Panc1 (cell line): Measurements from ENCODE around the gene TSPAN5. TPM values are rescaled to one million over a fixed set of nuclear protein-coding genes. Genes with fewer than 3 reads are reported as not detected.

ENCODE experiments used
- ATAC-seq: fragments of 200-7000 bp; cut with Tn5 transposase; 2 replicates; pipeline ENCODE4 v1.9.1; 2020; ENCODE audit warnings: mild to moderate bottlenecking, moderate library complexity
- BruUV-seq: library from RNA; stranded (reverse); fragments of 400-500 nt; replicated peaks from 2 replicates; lab custom pipeline; 2021; lab: Mats Ljungman, UMichigan
- CTCF ChIA-PET: fragments of 300-600 bp; sonication (Branson Sonifier 250); formaldehyde crosslinking; loops from one replicate; lab custom pipeline; 2022; ENCODE audit warnings: antibody characterized with exemption; lab: Charles Lee
- POLR2A ChIA-PET: fragments of 300-600 bp; sonication (Branson Sonifier 250); formaldehyde crosslinking; loops from one replicate; lab custom pipeline; 2022; ENCODE audit warnings: antibody characterized with exemption; lab: Charles Lee
- DNase-seq: peaks from one replicate; pipeline ENCODE4 v3.0.0-alpha.2; 2010; ENCODE audit warnings: low read depth, low spot score
- H3K27ac ChIP-seq: 2 replicates; pipeline ENCODE4 v1.5.1; 2011; ENCODE audit warnings: mild to moderate bottlenecking, low read length, inconsistent platforms
- H3K27me3 ChIP-seq: fragments of 200-500 bp; sonication (Bioruptor generic); 2 replicates; pipeline ENCODE4 v1.6.0; 2014; ENCODE audit warnings: low read length, inconsistent platforms; ENCODE audit not compliant: control insufficient read depth, insufficient read depth
- H3K36me3 ChIP-seq: fragments of 200-500 bp; sonication (Bioruptor generic); 2 replicates; pipeline ENCODE4 v1.5.1; 2014; ENCODE audit warnings: inconsistent platforms, mild to moderate bottlenecking, low read length, moderate library complexity; ENCODE audit not compliant: control insufficient read depth, insufficient read depth
- H3K4me1 ChIP-seq: 2 replicates; pipeline ENCODE4 v1.5.1; 2011; ENCODE audit warnings: inconsistent platforms, mild to moderate bottlenecking, low read length, moderate library complexity; ENCODE audit not compliant: control insufficient read depth, insufficient read depth
- H3K4me3 ChIP-seq, 2 experiments: 2 replicates each; pipeline ENCODE4 v1.5.1; 2011 to 2012; ENCODE audit warnings: low read depth in 2 of 2, low read length in 2 of 2, mild to moderate bottlenecking in 2 of 2, inconsistent platforms in 1 of 2, moderate library complexity in 1 of 2
- H3K9me3 ChIP-seq: fragments of 200-500 bp; sonication (Bioruptor generic); 2 replicates; pipeline ENCODE4 v1.5.1; 2014; ENCODE audit warnings: low read depth, mild to moderate bottlenecking, inconsistent platforms, low read length, moderate library complexity; ENCODE audit not compliant: control insufficient read depth, insufficient read depth
- POLR2AphosphoS5 ChIP-seq: IDR thresholded peaks from 2 replicates; pipeline ENCODE4 v1.6.1; 2012; ENCODE audit warnings: mild to moderate bottlenecking, low read depth, low read length, moderate library complexity
- SIN3A ChIP-seq: IDR thresholded peaks from 2 replicates; pipeline ENCODE4 v1.6.1; 2012; ENCODE audit warnings: low read depth, mild to moderate bottlenecking, low read length, moderate library complexity, borderline replicate concordance; ENCODE audit not compliant: insufficient read depth
- TCF7L2 ChIP-seq: IDR thresholded peaks from 2 replicates; pipeline ENCODE4 v1.6.1; 2011; ENCODE audit warnings: mild to moderate bottlenecking, low read depth, low read length, inconsistent platforms
- in situ Hi-C: cut with HindIII; loops from 2 replicates; pipeline ENCODE4 v1.10.0; 2016; ENCODE audit warnings: low sequenced_read_pairs, low pct_unique_long_range_greater_than_20kb
- intact Hi-C: fragments of 100-400 bp; cut with micrococcal nuclease; formaldehyde crosslinking; loops from one replicate; pipeline ENCODE4 v1.10.0; 2022; ENCODE audit not compliant: unreplicated experiment
- total RNA-seq: library from RNA; stranded (reverse); gene quantifications from one replicate; pipeline ENCODE4 v1.2.1, GENCODE V29; 2021; ENCODE audit not compliant: unreplicated experiment
- TF ChIP-seq, protein P1 (sequence below): fragments of 450-650 bp; IDR thresholded peaks from 2 replicates; pipeline ENCODE4 v1.5.1; 2017; ENCODE audit warnings: mild to moderate bottlenecking
- TF ChIP-seq, protein P2 (sequence below), 2 experiments: IDR thresholded peaks; 2 replicates each; pipeline ENCODE4 v1.6.1; 2011 to 2012; ENCODE audit warnings: low read depth in 2 of 2, control low read depth in 1 of 2, low read length in 1 of 2, mild to moderate bottlenecking in 1 of 2, moderate library complexity in 1 of 2; ENCODE audit not compliant: insufficient read depth in 1 of 2

TSPAN5 gene
- total RNA-seq, 1 experiment from 2014 or later: 61.9 TPM

DNA sequence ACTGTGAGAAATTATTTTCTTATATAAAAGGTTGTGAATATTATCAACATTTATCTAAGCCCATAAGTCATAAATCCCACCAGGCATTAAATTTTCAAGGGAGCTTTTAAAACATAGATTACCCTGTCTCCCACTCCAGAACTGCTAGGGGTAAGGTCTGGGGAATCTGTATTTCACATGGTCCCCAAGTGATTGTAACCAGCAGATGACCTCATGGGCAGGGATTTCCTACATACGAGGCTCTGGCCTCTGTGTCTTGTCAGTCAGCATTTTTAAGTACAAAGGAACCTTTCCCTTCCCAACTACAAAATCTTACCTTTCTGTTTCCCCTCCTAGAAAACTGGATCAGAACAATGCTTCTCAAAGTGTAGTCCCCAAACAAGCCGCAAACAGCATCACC, 188.6 kb downstream of the TSPAN5 start:
- POLR2A ChIA-PET: interaction anchor here (0.6 kb wide), 1 partner anchor 133 kb away, joined by 3 read pairs; no protein-coding TSS in a partner anchor
- ATAC-seq (no peak), DNase-seq (no peak)
- Histone ChIP-seq H3K4me3 (no peak overlapping the region), H3K4me1 (peaks cover 3% of the 10 kb centered on the region; the same call in 1 of the 2 replicates), H3K36me3 (peaks cover 3% of the 10 kb centered on the region), H3K27ac (no peak overlapping the region), H3K27me3 (no peaks in the 10 kb centered on the region), H3K9me3 (no peaks in the 10 kb centered on the region)
- BruUV-seq: no TSS peak
- TF ChIP-seq, protein P1, sequence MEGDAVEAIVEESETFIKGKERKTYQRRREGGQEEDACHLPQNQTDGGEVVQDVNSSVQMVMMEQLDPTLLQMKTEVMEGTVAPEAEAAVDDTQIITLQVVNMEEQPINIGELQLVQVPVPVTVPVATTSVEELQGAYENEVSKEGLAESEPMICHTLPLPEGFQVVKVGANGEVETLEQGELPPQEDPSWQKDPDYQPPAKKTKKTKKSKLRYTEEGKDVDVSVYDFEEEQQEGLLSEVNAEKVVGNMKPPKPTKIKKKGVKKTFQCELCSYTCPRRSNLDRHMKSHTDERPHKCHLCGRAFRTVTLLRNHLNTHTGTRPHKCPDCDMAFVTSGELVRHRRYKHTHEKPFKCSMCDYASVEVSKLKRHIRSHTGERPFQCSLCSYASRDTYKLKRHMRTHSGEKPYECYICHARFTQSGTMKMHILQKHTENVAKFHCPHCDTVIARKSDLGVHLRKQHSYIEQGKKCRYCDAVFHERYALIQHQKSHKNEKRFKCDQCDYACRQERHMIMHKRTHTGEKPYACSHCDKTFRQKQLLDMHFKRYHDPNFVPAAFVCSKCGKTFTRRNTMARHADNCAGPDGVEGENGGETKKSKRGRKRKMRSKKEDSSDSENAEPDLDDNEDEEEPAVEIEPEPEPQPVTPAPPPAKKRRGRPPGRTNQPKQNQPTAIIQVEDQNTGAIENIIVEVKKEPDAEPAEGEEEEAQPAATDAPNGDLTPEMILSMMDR: no peak
- TF ChIP-seq TCF7L2: no peak
- TF ChIP-seq SIN3A: no peak
- TF ChIP-seq, protein P2, sequence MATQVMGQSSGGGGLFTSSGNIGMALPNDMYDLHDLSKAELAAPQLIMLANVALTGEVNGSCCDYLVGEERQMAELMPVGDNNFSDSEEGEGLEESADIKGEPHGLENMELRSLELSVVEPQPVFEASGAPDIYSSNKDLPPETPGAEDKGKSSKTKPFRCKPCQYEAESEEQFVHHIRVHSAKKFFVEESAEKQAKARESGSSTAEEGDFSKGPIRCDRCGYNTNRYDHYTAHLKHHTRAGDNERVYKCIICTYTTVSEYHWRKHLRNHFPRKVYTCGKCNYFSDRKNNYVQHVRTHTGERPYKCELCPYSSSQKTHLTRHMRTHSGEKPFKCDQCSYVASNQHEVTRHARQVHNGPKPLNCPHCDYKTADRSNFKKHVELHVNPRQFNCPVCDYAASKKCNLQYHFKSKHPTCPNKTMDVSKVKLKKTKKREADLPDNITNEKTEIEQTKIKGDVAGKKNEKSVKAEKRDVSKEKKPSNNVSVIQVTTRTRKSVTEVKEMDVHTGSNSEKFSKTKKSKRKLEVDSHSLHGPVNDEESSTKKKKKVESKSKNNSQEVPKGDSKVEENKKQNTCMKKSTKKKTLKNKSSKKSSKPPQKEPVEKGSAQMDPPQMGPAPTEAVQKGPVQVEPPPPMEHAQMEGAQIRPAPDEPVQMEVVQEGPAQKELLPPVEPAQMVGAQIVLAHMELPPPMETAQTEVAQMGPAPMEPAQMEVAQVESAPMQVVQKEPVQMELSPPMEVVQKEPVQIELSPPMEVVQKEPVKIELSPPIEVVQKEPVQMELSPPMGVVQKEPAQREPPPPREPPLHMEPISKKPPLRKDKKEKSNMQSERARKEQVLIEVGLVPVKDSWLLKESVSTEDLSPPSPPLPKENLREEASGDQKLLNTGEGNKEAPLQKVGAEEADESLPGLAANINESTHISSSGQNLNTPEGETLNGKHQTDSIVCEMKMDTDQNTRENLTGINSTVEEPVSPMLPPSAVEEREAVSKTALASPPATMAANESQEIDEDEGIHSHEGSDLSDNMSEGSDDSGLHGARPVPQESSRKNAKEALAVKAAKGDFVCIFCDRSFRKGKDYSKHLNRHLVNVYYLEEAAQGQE (IDR thresholded peaks at IDR 0.05; ENCODE audit: insufficient read depth in 1 of 2, low read depth in 2 of 2, low read length in 1 of 2): no peak
- TF ChIP-seq POLR2AphosphoS5: no peak
- CTCF ChIA-PET: no interaction called here
- in situ Hi-C loops (no loop called here), intact Hi-C loops (loop anchor here (10.0 kb wide), 3 partner anchors 185 to 465 kb away; partner anchors contain the start of gene TSPAN5)

DNA sequence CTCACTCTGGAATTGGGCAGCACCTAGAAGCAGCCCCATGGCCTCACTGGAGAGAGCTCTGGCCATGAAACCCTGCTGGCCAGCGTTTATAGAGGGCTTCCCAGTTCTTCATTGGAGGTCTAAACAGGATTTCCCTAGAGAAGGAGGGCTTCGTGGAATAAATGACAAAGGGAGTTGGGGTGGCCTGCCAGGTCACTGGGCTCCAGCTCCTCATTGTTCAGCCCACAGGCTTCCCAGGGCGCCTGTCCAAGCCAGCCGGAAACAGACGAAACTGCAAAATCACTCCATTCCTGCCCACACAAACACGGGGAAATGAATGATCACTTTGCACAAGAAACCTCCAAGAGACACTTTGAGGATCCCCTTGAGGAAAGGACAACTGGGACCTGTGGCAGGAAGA, 189.7 kb downstream of the TSPAN5 start:
- TF ChIP-seq POLR2AphosphoS5 (no peak), SIN3A (no peak), TCF7L2 (no peak)
- TF ChIP-seq, protein P2 (IDR thresholded peaks at IDR 0.05; ENCODE audit: insufficient read depth in 1 of 2, low read depth in 2 of 2, low read length in 1 of 2): no peak
- TF ChIP-seq, protein P1: no peak
- BruUV-seq: no TSS peak

More for the DNA sequence above, 189.7 kb downstream of the TSPAN5 start:
- Histone ChIP-seq H3K27ac (0 out of 2 replicates have a peak overlapping the region, but pooled peaks have one; percentile 7), H3K4me3 (no peak overlapping the region), H3K9me3 (no peaks in the 10 kb centered on the region), H3K36me3 (peaks cover 3% of the 10 kb centered on the region), H3K4me1 (peaks cover 3% of the 10 kb centered on the region; the same call in 1 of the 2 replicates), H3K27me3 (no peaks in the 10 kb centered on the region)
- in situ Hi-C loops (no loop called here), intact Hi-C loops (loop anchor here (10.0 kb wide), 3 partner anchors 186 to 466 kb away; partner anchors contain the start of gene TSPAN5)
- ChIA-PET CTCF (no interaction called here), POLR2A (no interaction called here)
- ATAC-seq: no peak
- no peak for DNase-seq
